Skeletal muscle tissue (tissue), 4 donors: ENCODE results near the gene MAD1L1. TPM values are rescaled to one million over a fixed set of nuclear protein-coding genes. Genes with fewer than 3 reads are reported as not detected.

ENCODE experiments used
- H3K27ac ChIP-seq: one replicate; pipeline ENCODE4 v1.7.0; 2013; ENCODE audit warnings: mild to moderate bottlenecking, low read depth, low read length, inconsistent platforms
- H3K27me3 ChIP-seq, 3 donors: one replicate each; pipeline ENCODE4 v1.7.0; 2013; ENCODE audit warnings: low read length in 3 of 3; ENCODE audit not compliant: control insufficient read depth in 3 of 3, insufficient read depth in 3 of 3
- H3K36me3 ChIP-seq, 3 donors: one replicate each; pipeline ENCODE4 v1.7.0; 2013; ENCODE audit warnings: low read length in 3 of 3; ENCODE audit not compliant: control insufficient read depth in 3 of 3, insufficient read depth in 3 of 3
- H3K4me1 ChIP-seq, 3 donors: one replicate each; pipeline ENCODE4 v1.7.0; 2013; ENCODE audit warnings: low read length in 3 of 3, mild to moderate bottlenecking in 3 of 3; ENCODE audit not compliant: control insufficient read depth in 3 of 3, insufficient read depth in 3 of 3
- H3K4me3 ChIP-seq, 3 donors: one replicate each; pipeline ENCODE4 v1.7.0; 2013; ENCODE audit warnings: low read length in 3 of 3
- H3K9ac ChIP-seq, 3 donors: one replicate each; pipeline ENCODE4 v1.7.0; 2013; ENCODE audit warnings: low read length in 3 of 3, mild to moderate bottlenecking in 3 of 3, moderate library complexity in 2 of 3, low read depth in 1 of 3
- H3K9me3 ChIP-seq, 3 donors: one replicate each; pipeline ENCODE4 v1.7.0; 2013; ENCODE audit warnings: low read length in 3 of 3; ENCODE audit not compliant: control insufficient read depth in 3 of 3
- total RNA-seq: library from RNA; depleted of rRNA; stranded (reverse); fragments of >200 nt; gene quantifications from one replicate; pipeline ENCODE4 v1.2.3, GENCODE V29; 2014
- donor health status: Osteomylitis.

Gene MAD1L1
- total RNA-seq, 1 donor from 2014 or later, result 42.3 TPM

GRCh38 chr7:2117646-2118045 lies 115.1 kb downstream of the MAD1L1 start:
- peaks cover 0 to 2% (median 0%) of the 10 kb centered on the region in 3 donors for H3K36me3 ChIP-seq
- no peaks in the 10 kb centered on the region for H3K27me3 ChIP-seq
- no peaks in the 10 kb centered on the region for H3K9me3 ChIP-seq
- H3K4me1 ChIP-seq, result peaks cover 20 to 47% (median 29%) of the 10 kb centered on the region in 3 donors
- peak overlapping the region in 1 of 3 donors; percentile 57 for H3K9ac ChIP-seq
- no peak overlapping the region for H3K27ac ChIP-seq
- no peak overlapping the region for H3K4me3 ChIP-seq

DNA sequence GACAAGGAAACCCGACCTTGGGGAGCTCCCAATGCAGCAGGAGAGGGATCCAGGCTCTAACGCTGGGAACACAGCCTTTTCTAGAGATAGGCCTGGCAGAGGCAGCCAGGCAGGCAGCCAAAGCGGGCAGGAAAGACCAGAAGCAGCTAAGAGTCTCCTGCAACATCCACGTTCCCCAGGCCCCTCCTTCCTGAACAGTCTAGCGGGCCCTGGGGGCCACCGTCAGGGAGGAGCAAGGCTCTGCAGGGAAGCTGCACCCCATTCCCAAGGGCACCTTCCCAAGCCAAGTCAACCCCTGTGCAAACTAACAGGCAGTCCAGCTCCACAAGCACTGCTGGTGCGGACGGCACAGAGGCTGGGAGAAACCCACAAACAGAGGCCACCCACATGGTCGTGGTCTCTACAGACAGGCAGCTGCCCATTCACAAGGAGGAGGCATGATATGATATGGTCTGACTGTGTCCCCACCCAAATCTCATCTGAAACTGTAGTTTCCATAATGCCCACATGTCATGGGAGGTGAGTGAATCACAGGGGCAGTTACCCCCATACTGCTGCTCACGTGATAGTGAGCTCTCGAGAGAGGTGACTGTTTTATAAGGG lies 115.7 kb downstream of the MAD1L1 start:
- Histone ChIP-seq H3K4me3 (no peak overlapping the region), H3K36me3 (no peaks in the 10 kb centered on the region), H3K4me1 (peaks cover 20 to 47% (median 29%) of the 10 kb centered on the region in 3 donors), H3K27ac (peak overlapping the region; percentile 45), H3K9ac (peak overlapping the region in 1 of 3 donors; percentile 57), H3K27me3 (no peaks in the 10 kb centered on the region), H3K9me3 (no peaks in the 10 kb centered on the region)

- Histone ChIP-seq H3K9me3 (no peaks in the 10 kb centered on the region), H3K27me3 (no peaks in the 10 kb centered on the region), H3K27ac (peak overlapping the region; percentile 45), H3K4me3 (no peak overlapping the region), H3K9ac (peak overlapping the region in 2 of 3 donors; percentile 68 to 70), H3K36me3 (no peaks in the 10 kb centered on the region), H3K4me1 (peaks cover 23 to 47% (median 27%) of the 10 kb centered on the region in 3 donors)
These were observed 116.3 kb downstream of the MAD1L1 start for GRCh38 chr7:2116448-2116810.

DNA sequence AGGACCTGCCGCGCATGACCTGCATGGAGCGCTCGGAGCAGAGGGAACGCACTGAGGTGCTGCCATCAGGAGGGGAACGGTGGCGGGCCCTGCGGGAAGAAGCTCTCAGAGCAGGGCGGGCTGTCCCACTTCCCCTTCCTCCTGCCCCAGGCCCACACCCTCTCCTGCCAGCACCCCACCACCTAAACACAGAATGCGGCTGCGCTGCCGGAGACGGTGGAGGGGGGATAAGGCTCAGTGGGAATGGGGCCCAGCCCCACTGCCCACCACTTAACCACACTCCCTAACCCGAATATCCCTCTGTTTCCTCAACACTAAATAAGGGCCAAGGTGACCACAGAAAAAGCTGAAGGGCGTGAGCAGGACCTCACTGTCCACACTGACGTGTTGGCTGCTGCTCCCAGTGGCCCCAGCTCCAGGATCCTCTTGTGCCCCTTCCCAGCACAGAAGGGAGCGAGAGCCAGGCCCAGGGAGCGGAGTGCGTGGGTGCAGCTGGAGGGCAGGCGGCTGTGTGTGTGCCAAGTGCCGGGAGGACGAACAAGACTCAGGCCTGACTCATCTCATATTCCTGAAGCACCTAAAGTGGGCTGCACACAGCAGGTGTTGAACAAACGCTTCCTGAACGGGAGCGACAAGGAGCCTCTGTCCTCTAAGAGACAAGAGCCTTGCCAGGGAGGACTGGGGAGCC lies 116.8 kb downstream of the MAD1L1 start:
- H3K4me1 ChIP-seq, result peaks cover 23 to 43% (median 25%) of the 10 kb centered on the region in 3 donors
- no peaks in the 10 kb centered on the region for H3K36me3 ChIP-seq
- H3K27ac ChIP-seq, result peak overlapping the region; percentile 45
- peak overlapping the region; percentile 27 to 70 (median 59) for H3K9ac ChIP-seq
- no peaks in the 10 kb centered on the region for H3K27me3 ChIP-seq
- H3K4me3 ChIP-seq, result peak overlapping the region in 1 of 3 donors; percentile 22
- no peaks in the 10 kb centered on the region for H3K9me3 ChIP-seq

- Histone ChIP-seq H3K9ac (peak overlapping the region in 1 of 3 donors; percentile 70), H3K27me3 (no peaks in the 10 kb centered on the region), H3K27ac (peak overlapping the region; percentile 45), H3K36me3 (no peaks in the 10 kb centered on the region), H3K9me3 (no peaks in the 10 kb centered on the region), H3K4me1 (peaks cover 28 to 43% (median 29%) of the 10 kb centered on the region in 3 donors), H3K4me3 (no peak overlapping the region)
These were observed 117.6 kb downstream of the MAD1L1 start for GRCh38 chr7:2114926-2115759.

DNA sequence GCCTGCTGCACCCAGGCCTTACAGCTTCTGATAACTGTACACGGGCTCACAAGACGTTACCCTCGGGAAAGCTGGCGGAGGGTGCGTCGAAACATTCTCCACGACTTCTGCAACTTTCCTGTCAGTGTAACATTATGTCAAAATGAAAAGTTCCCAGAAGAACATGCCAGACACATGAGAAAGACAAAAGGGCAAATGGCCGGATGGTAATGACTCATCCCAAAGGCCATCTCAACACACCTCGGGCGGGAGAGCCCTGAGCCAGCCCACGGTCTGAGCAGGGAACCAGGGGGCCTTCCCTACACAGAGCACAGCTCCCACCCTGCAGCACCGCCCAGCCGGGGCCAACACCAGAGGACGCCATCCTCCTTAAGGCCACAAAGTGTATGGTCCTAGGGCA lies 118.7 kb downstream of the MAD1L1 start:
- H3K4me3 ChIP-seq, result no peak overlapping the region
- H3K27me3 ChIP-seq, result no peaks in the 10 kb centered on the region
- no peak overlapping the region for H3K9ac ChIP-seq
- H3K9me3 ChIP-seq, result no peaks in the 10 kb centered on the region
- H3K36me3 ChIP-seq, result no peaks in the 10 kb centered on the region
- H3K27ac ChIP-seq, result no peak overlapping the region
- peaks cover 30 to 44% (median 31%) of the 10 kb centered on the region in 3 donors for H3K4me1 ChIP-seq

DNA sequence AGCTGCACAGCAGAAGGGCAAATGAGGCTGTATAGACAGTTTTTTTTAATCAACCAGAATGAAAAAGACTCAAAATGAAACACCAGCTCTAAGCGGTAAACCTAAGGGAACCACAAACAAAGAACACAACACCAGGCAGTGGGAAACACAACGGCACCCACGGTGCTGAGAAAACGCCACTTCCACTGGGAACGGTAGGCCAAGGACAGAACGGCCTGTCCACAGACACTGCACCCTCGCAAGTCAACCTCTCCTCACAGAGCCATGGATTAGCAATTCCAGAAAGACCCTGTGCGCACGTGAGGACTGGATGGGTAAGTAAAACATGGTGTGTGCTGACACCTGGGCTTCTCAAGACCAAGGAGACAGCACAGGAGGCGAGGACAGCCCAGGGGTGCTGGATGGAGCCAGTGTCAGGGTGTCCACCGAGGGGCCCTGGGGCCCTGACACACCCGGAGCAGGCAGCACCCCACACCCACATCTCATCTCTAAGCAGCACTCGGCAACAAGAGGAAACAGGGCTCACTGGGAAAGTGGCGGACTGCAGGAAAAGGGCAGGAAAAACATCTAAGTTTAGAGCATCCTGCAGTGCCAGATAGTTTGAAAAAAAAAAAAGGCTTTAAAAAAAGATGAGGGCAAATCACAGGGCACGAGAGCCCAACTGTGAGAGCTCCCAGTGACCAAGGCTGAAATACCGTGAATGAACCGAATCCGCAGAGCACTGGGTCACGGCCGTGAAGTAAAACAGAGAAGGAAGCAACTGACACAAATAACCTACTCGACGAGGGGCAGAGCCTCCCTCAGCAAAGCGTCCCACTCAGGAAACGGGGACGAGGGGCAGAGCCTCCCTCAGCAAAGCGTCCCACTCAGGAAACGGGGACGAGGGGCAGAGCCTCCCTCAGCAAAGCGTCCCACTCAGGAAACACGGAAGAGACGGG lies 120.2 kb downstream of the MAD1L1 start:
- peak overlapping the region in 1 of 3 donors; percentile 13 for H3K4me3 ChIP-seq
- no peak overlapping the region for H3K9ac ChIP-seq
- no peaks in the 10 kb centered on the region for H3K9me3 ChIP-seq
- no peaks in the 10 kb centered on the region for H3K36me3 ChIP-seq
- H3K27ac ChIP-seq, result no peak overlapping the region
- no peaks in the 10 kb centered on the region for H3K27me3 ChIP-seq
- H3K4me1 ChIP-seq, result peaks cover 31 to 39% (median 33%) of the 10 kb centered on the region in 3 donors

- Histone ChIP-seq H3K27ac (no peak overlapping the region), H3K4me1 (peaks cover 32 to 40% (median 32%) of the 10 kb centered on the region in 3 donors), H3K9me3 (no peaks in the 10 kb centered on the region), H3K27me3 (no peaks in the 10 kb centered on the region), H3K4me3 (no peak overlapping the region), H3K9ac (no peak overlapping the region), H3K36me3 (no peaks in the 10 kb centered on the region)
These were observed 121.2 kb downstream of the MAD1L1 start for GRCh38 chr7:2111568-2111967.

DNA sequence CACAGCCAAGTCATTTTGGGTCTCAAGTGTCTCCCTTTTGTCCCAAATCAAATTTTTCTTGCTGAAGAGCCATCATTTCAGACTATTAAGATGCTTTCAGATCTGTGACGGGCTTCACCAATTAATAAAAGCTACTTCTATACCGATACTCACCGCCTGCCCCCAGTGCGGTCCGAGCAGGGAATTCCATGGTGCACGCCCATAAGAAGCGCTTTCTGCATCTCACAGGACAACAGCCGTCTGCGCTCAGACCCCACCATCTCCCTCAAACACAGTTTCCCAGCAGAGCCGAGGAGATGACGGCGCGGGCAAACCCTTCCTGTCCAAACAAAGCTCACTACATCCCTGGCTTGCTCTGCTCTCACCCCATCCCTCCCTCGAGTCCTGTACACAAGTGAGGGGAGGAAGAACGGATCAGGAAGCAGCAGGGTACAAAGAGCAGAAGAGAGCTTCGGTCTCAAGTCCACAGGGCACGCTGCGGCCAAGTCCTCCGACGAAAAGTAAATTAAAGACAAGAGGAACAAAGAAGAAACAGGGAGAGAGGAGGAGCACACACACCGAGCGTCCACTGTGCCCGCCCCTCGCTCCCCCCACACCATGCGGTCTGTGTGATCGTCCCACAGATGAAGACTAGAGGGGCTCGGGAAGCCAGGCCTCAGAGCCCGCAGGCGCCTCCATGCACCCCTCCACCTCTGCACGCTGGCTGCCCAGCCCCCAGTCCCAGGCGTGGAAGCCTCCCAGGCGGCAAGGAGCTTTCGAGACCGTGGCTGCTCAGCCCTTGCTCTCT lies 121.9 kb downstream of the MAD1L1 start:
- H3K9me3 ChIP-seq, result no peaks in the 10 kb centered on the region
- no peaks in the 10 kb centered on the region for H3K27me3 ChIP-seq
- H3K27ac ChIP-seq, result no peak overlapping the region
- H3K4me1 ChIP-seq, result peaks cover 25 to 35% (median 28%) of the 10 kb centered on the region in 3 donors
- H3K9ac ChIP-seq, result no peak overlapping the region
- H3K4me3 ChIP-seq, result no peak overlapping the region
- no peaks in the 10 kb centered on the region for H3K36me3 ChIP-seq
